ENCODE measurements around the gene DPP7.

Gene DPP7

DNA sequence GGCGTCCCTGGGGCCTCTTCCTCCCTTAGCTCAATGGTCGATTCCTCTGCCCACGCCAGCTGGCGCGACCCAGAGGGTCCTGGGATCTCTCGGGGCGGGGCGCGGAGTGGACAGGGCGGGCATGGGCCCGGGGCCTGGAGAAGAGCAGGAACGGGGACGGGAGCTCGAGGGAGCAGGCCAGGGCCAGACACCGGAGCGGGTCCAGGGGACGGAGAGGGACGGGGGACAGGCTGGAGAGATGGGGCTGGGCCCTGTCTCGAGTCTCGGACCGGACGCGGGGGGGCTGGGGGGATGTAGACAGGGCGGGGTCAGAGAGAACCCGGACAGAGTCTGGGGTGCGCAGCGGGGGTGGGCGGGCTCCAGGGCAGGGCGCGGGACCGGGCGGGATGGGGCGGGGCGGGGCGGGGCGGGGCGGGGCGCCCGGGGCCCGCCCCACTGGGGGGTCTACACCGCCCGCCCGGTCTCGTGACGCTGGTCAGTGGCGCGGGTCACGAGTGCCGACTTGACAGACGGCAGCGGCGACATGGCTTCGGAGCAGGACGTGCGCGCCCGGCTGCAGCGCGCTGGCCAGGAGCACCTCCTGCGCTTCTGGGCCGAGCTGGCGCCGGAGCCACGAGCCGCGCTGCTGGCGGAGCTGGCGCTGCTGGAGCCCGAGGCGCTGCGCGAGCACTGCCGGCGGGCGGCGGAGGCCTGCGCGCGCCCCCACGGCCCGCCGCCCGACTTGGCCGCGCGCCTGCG lies 37.4 kb downstream of the DPP7 start, which contains the start of gene UAP1L1:
Gene UAP1L1, plus strand, starts transcription at position 508 of the 738 bp plus-strand sequence. Its CDS starts 16 bp downstream, at position 524.
- Histone ChIP-seq H3K9ac (ENCODE audit: low read depth, low read length) (no peak within 1 kb of the TSS), H3K4me3 (ENCODE audit: low read depth, low read length) (peak within 1 kb of the TSS; percentile 62)

DNA sequence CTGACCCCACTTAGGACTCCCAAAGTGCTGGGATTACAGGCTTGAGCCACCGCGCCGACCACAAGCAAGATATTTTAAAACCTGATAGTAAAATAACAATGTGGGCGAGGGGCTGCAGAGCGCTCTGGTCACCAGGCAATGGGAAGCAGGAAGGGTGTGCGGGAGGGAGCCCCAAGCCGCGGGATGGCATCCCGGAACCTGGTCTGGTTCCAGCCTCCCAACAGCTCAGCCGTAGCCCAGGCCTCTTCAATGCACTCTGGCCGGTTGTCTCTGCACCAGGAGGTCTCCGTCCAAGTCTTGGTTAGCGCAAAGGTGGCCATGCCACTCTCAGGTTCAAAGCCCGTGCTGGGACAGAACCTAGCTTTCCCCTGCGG lies 37.9 kb downstream of the DPP7 start:
- H3K27me3 ChIP-seq (ENCODE audit: control insufficient read depth, insufficient read depth, low read length), result peaks cover 19% of the 10 kb centered on the region
- H3K4me1 ChIP-seq (ENCODE audit: control insufficient read depth, insufficient read depth, low read length), result peaks cover 6% of the 10 kb centered on the region
- H3K9ac ChIP-seq (ENCODE audit: low read depth, low read length), result no peak overlapping the region
- peaks cover 13% of the 10 kb centered on the region for H3K36me3 ChIP-seq (ENCODE audit: control insufficient read depth, insufficient read depth, low read length)
- no peaks in the 10 kb centered on the region for H3K9me3 ChIP-seq (ENCODE audit: control insufficient read depth, insufficient read depth, low read length)
- peak overlapping the region; percentile 52 for H3K4me3 ChIP-seq (ENCODE audit: low read depth, low read length)

More for the DNA sequence above, 37.4 kb downstream of the DPP7 start, which contains the start of gene UAP1L1:
- Histone ChIP-seq H3K4me1 (ENCODE audit: control insufficient read depth, insufficient read depth, low read length) (peaks cover 6% of the 10 kb centered on the region), H3K36me3 (ENCODE audit: control insufficient read depth, insufficient read depth, low read length) (peaks cover 18% of the 10 kb centered on the region), H3K27me3 (ENCODE audit: control insufficient read depth, insufficient read depth, low read length) (peaks cover 19% of the 10 kb centered on the region), H3K9me3 (ENCODE audit: control insufficient read depth, insufficient read depth, low read length) (no peaks in the 10 kb centered on the region)

GRCh38 chr9:137075275-137075775 lies 39.2 kb downstream of the DPP7 start:
- no peaks in the 10 kb centered on the region for H3K9me3 ChIP-seq (ENCODE audit: control insufficient read depth, insufficient read depth, low read length)
- H3K9ac ChIP-seq (ENCODE audit: low read depth, low read length), result no peak overlapping the region
- no peak overlapping the region for H3K4me3 ChIP-seq (ENCODE audit: low read depth, low read length)
- peaks cover 23% of the 10 kb centered on the region for H3K27me3 ChIP-seq (ENCODE audit: control insufficient read depth, insufficient read depth, low read length)
- H3K4me1 ChIP-seq (ENCODE audit: control insufficient read depth, insufficient read depth, low read length), result peaks cover 6% of the 10 kb centered on the region
- H3K36me3 ChIP-seq (ENCODE audit: control insufficient read depth, insufficient read depth, low read length), result peaks cover 7% of the 10 kb centered on the region

GRCh38 chr9:137074657-137075274 lies 39.8 kb downstream of the DPP7 start:
- peak overlapping the region; percentile 26 for H3K9ac ChIP-seq (ENCODE audit: low read depth, low read length)
- H3K4me1 ChIP-seq (ENCODE audit: control insufficient read depth, insufficient read depth, low read length), result peaks cover 6% of the 10 kb centered on the region
- H3K4me3 ChIP-seq (ENCODE audit: low read depth, low read length), result no peak overlapping the region
- H3K36me3 ChIP-seq (ENCODE audit: control insufficient read depth, insufficient read depth, low read length), result peaks cover 6% of the 10 kb centered on the region
- H3K9me3 ChIP-seq (ENCODE audit: control insufficient read depth, insufficient read depth, low read length), result no peaks in the 10 kb centered on the region
- H3K27me3 ChIP-seq (ENCODE audit: control insufficient read depth, insufficient read depth, low read length), result peaks cover 21% of the 10 kb centered on the region

GRCh38 chr9:137073992-137074399 lies 40.5 kb downstream of the DPP7 start:
- H3K9ac ChIP-seq (ENCODE audit: low read depth, low read length), result no peak overlapping the region
- peaks cover 20% of the 10 kb centered on the region for H3K27me3 ChIP-seq (ENCODE audit: control insufficient read depth, insufficient read depth, low read length)
- H3K4me1 ChIP-seq (ENCODE audit: control insufficient read depth, insufficient read depth, low read length), result peaks cover 6% of the 10 kb centered on the region
- no peak overlapping the region for H3K4me3 ChIP-seq (ENCODE audit: low read depth, low read length)
- no peaks in the 10 kb centered on the region for H3K9me3 ChIP-seq (ENCODE audit: control insufficient read depth, insufficient read depth, low read length)
- H3K36me3 ChIP-seq (ENCODE audit: control insufficient read depth, insufficient read depth, low read length), result no peaks in the 10 kb centered on the region

- H3K4me3 ChIP-seq (ENCODE audit: low read depth, low read length), result peak overlapping the region; percentile 49
- no peak overlapping the region for H3K9ac ChIP-seq (ENCODE audit: low read depth, low read length)
- peaks cover 6% of the 10 kb centered on the region for H3K4me1 ChIP-seq (ENCODE audit: control insufficient read depth, insufficient read depth, low read length)
- H3K9me3 ChIP-seq (ENCODE audit: control insufficient read depth, insufficient read depth, low read length), result no peaks in the 10 kb centered on the region
- H3K36me3 ChIP-seq (ENCODE audit: control insufficient read depth, insufficient read depth, low read length), result peaks cover 5% of the 10 kb centered on the region
- peaks cover 11% of the 10 kb centered on the region for H3K27me3 ChIP-seq (ENCODE audit: control insufficient read depth, insufficient read depth, low read length)
Measured at GRCh38 chr9:137071282-137071681, 43.3 kb downstream of the DPP7 start.

- peaks cover 11% of the 10 kb centered on the region for H3K27me3 ChIP-seq (ENCODE audit: control insufficient read depth, insufficient read depth, low read length)
- H3K9me3 ChIP-seq (ENCODE audit: control insufficient read depth, insufficient read depth, low read length), result no peaks in the 10 kb centered on the region
- peaks cover 5% of the 10 kb centered on the region for H3K36me3 ChIP-seq (ENCODE audit: control insufficient read depth, insufficient read depth, low read length)
- H3K4me1 ChIP-seq (ENCODE audit: control insufficient read depth, insufficient read depth, low read length), result peaks cover 6% of the 10 kb centered on the region
- no peak overlapping the region for H3K9ac ChIP-seq (ENCODE audit: low read depth, low read length)
- H3K4me3 ChIP-seq (ENCODE audit: low read depth, low read length), result peak overlapping the region; percentile 49
Measured at GRCh38 chr9:137070906-137071275, 43.6 kb downstream of the DPP7 start.

GRCh38 chr9:137070201-137070905 lies 44.2 kb downstream of the DPP7 start, which contains the start of gene SAPCD2:
SAPCD2 (minus strand) TSS chr9:137070557; CDS start chr9:137070460, 97 bp downstream.
- Histone ChIP-seq H3K4me1 (ENCODE audit: control insufficient read depth, insufficient read depth, low read length) (peaks cover 5% of the 10 kb centered on the region), H3K9ac (ENCODE audit: low read depth, low read length) (peak within 1 kb of the TSS; percentile 47), H3K27me3 (ENCODE audit: control insufficient read depth, insufficient read depth, low read length) (peaks cover 11% of the 10 kb centered on the region), H3K36me3 (ENCODE audit: control insufficient read depth, insufficient read depth, low read length) (peaks cover 5% of the 10 kb centered on the region), H3K4me3 (ENCODE audit: low read depth, low read length) (peak within 1 kb of the TSS; percentile 66), H3K9me3 (ENCODE audit: control insufficient read depth, insufficient read depth, low read length) (no peaks in the 10 kb centered on the region)

- Histone ChIP-seq H3K4me3 (ENCODE audit: low read depth, low read length) (peak overlapping the region; percentile 66), H3K36me3 (ENCODE audit: control insufficient read depth, insufficient read depth, low read length) (peaks cover 10% of the 10 kb centered on the region), H3K9me3 (ENCODE audit: control insufficient read depth, insufficient read depth, low read length) (no peaks in the 10 kb centered on the region), H3K4me1 (ENCODE audit: control insufficient read depth, insufficient read depth, low read length) (no peaks in the 10 kb centered on the region), H3K27me3 (ENCODE audit: control insufficient read depth, insufficient read depth, low read length) (peaks cover 11% of the 10 kb centered on the region), H3K9ac (ENCODE audit: low read depth, low read length) (peak overlapping the region; percentile 47)
Measured at GRCh38 chr9:137069508-137070091, 44.9 kb downstream of the DPP7 start.

DNA sequence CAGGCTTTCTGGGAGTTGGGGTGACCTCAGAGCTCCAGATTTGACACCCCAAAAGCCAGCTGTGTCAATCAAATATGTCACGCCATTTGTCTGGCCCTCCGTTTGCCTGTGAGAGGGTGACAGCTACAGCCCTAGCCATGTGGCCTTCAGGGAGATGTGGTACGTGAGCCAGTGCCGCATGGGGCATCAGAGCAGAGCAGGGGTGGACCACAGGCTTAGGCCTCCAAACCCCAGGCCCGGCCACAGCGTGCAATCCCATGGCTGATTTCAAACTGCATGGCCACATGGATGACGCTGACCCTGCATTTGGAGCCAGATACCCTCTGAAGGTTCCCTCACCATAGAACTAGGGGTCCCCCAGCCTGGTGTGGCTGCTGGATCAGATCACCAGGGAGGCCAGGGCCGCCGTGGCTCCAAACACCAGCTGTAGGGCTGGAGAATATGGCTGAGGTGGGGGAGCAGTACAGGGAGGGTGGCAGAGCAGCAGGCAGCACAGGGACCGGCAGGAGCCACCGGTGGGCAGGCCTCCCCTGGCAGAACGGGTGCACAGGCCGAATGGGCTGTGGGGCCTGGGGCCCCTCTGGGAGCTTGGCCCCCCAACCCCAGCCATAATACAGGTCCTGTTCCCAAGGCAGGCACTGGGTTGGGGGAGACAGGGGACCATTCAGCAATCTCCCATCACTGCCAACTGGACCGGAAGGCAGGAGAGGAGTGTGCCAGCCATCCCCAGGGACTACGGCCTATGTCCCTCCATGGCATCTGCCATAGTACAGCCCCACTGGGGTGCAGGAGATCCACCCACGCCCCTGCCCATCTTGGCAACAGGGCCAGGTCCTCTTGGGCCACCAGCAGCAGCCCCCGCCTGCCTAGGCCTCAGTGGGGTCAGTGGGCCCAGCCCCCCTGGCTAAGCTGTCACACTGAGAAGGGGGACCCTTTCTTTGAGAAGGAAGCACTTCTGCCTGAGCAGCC lies 45.7 kb downstream of the DPP7 start:
- no peaks in the 10 kb centered on the region for H3K4me1 ChIP-seq (ENCODE audit: control insufficient read depth, insufficient read depth, low read length)
- H3K4me3 ChIP-seq (ENCODE audit: low read depth, low read length), result peak overlapping the region; percentile 66
- no peak overlapping the region for H3K9ac ChIP-seq (ENCODE audit: low read depth, low read length)
- no peaks in the 10 kb centered on the region for H3K9me3 ChIP-seq (ENCODE audit: control insufficient read depth, insufficient read depth, low read length)
- H3K27me3 ChIP-seq (ENCODE audit: control insufficient read depth, insufficient read depth, low read length), result peaks cover 11% of the 10 kb centered on the region
- peaks cover 10% of the 10 kb centered on the region for H3K36me3 ChIP-seq (ENCODE audit: control insufficient read depth, insufficient read depth, low read length)

Measured in iPS-15b (cell line).